SK-N-SH treated with all-trans-retinoic acid at 6 μM for 48 hours (cell line): Measurements from ENCODE around the gene CFAP300.

ENCODE experiments used
- ATAC-seq: fragments of 200-7000 bp; cut with Tn5 transposase; 3 replicates; pipeline ENCODE4 v1.9.1; 2020; ENCODE audit warnings: mild to moderate bottlenecking, moderate library complexity
- ARNTL ChIP-seq: fragments of 450-650 bp; formaldehyde crosslinking; IDR thresholded peaks from 2 replicates; pipeline ENCODE4 v1.5.0; 2020; ENCODE audit warnings: low read depth, mild to moderate bottlenecking, moderate library complexity, borderline replicate concordance
- BACH2 ChIP-seq: fragments of 250-450 bp; sonication (Bioruptor Pico); IDR thresholded peaks from 2 replicates; pipeline ENCODE4 v1.9.0; 2021; ENCODE audit warnings: mild to moderate bottlenecking, borderline replicate concordance
- CSDC2 ChIP-seq: fragments of 250-450 bp; sonication (Bioruptor Pico); IDR thresholded peaks from 2 replicates; pipeline ENCODE4 v1.5.0; 2020; ENCODE audit warnings: mild to moderate bottlenecking, moderate library complexity
- GLIS3 ChIP-seq: fragments of 250-450 bp; sonication (Bioruptor Pico); IDR thresholded peaks from 2 replicates; pipeline ENCODE4 v1.5.0; 2020; ENCODE audit warnings: mild to moderate bottlenecking, moderate library complexity
- ISL1 ChIP-seq: fragments of 250-450 bp; sonication (Bioruptor Pico); IDR thresholded peaks from 2 replicates; pipeline ENCODE4 v2.1.2; 2022; ENCODE audit warnings: mild to moderate bottlenecking, moderate library complexity
- OSR1 ChIP-seq: fragments of 250-450 bp; sonication (Bioruptor Pico); IDR thresholded peaks from 2 replicates; pipeline ENCODE4 v1.8.0; 2022; ENCODE audit warnings: moderate library complexity, mild to moderate bottlenecking, inconsistent platforms
- PPARA ChIP-seq: fragments of 250-450 bp; sonication (Bioruptor Pico); IDR thresholded peaks from 2 replicates; pipeline ENCODE4 v1.5.0; 2020; ENCODE audit warnings: mild to moderate bottlenecking, borderline replicate concordance
- RARB ChIP-seq: fragments of 250-450 bp; sonication (Bioruptor Pico); IDR thresholded peaks from 2 replicates; pipeline ENCODE4 v1.8.0; 2021; ENCODE audit warnings: mild to moderate bottlenecking, moderate library complexity
- SNAI2 ChIP-seq: fragments of 250-450 bp; sonication (Bioruptor Pico); IDR thresholded peaks from 2 replicates; pipeline ENCODE4 v1.5.0; 2020; ENCODE audit warnings: mild to moderate bottlenecking, moderate library complexity
- TCF4 ChIP-seq: fragments of 250-450 bp; sonication (Bioruptor Pico); IDR thresholded peaks from 2 replicates; pipeline ENCODE4 v1.8.0; 2021; ENCODE audit warnings: mild to moderate bottlenecking, moderate library complexity, borderline replicate concordance
- TOX ChIP-seq: fragments of 250-450 bp; sonication (Bioruptor Pico); IDR thresholded peaks from 2 replicates; pipeline ENCODE4 v1.8.0; 2021; ENCODE audit warnings: mild to moderate bottlenecking, moderate library complexity, borderline replicate concordance
- ZC3H10 ChIP-seq: fragments of 250-450 bp; sonication (Bioruptor Pico); IDR thresholded peaks from 2 replicates; pipeline ENCODE4 v1.5.1; 2021; ENCODE audit warnings: mild to moderate bottlenecking, moderate library complexity
- ZFP3 ChIP-seq: fragments of 250-450 bp; sonication (Bioruptor Pico); IDR thresholded peaks from 2 replicates; pipeline ENCODE4 v1.5.0; 2020; ENCODE audit warnings: mild to moderate bottlenecking, moderate library complexity
- ZNF565 ChIP-seq: fragments of 450-650 bp; formaldehyde crosslinking; conservative IDR thresholded peaks from 2 replicates; pipeline ENCODE4 v1.5.0; 2020; ENCODE audit warnings: low read depth, mild to moderate bottlenecking, moderate library complexity
- ZNF70 ChIP-seq: fragments of 450-650 bp; formaldehyde crosslinking; IDR thresholded peaks from 2 replicates; pipeline ENCODE4 v1.5.0; 2020; ENCODE audit warnings: mild to moderate bottlenecking, moderate library complexity
- ZNF8 ChIP-seq: fragments of 450-650 bp; formaldehyde crosslinking; IDR thresholded peaks from 2 replicates; pipeline ENCODE4 v1.5.0; 2020; ENCODE audit warnings: mild to moderate bottlenecking, moderate library complexity
- TF ChIP-seq, protein P1 (sequence below): fragments of 250-450 bp; sonication (Bioruptor Pico); IDR thresholded peaks from 2 replicates; pipeline ENCODE4 v1.5.0; 2020; ENCODE audit warnings: mild to moderate bottlenecking, moderate library complexity
- TF ChIP-seq, protein P2 (sequence below): fragments of 250-450 bp; sonication (Bioruptor Pico); IDR thresholded peaks from 2 replicates; pipeline ENCODE4 v1.5.1; 2020; ENCODE audit warnings: low read depth, mild to moderate bottlenecking, moderate library complexity
- TF ChIP-seq, protein P3 (sequence below): fragments of 250-450 bp; sonication (Bioruptor Pico); IDR thresholded peaks from 2 replicates; pipeline ENCODE4 v1.8.0; 2021; ENCODE audit warnings: low read depth, mild to moderate bottlenecking, moderate library complexity, borderline replicate concordance
- TF ChIP-seq, protein P4 (sequence below): fragments of 250-450 bp; sonication (Bioruptor Pico); IDR thresholded peaks from 2 replicates; pipeline ENCODE4 v1.8.0; 2020; ENCODE audit warnings: mild to moderate bottlenecking, moderate library complexity, borderline replicate concordance
- TF ChIP-seq, protein P5 (sequence below): fragments of 250-450 bp; sonication (Bioruptor Pico); IDR thresholded peaks from 2 replicates; pipeline ENCODE4 v1.5.1; 2021; ENCODE audit warnings: mild to moderate bottlenecking, moderate library complexity

The CFAP300 gene

DNA sequence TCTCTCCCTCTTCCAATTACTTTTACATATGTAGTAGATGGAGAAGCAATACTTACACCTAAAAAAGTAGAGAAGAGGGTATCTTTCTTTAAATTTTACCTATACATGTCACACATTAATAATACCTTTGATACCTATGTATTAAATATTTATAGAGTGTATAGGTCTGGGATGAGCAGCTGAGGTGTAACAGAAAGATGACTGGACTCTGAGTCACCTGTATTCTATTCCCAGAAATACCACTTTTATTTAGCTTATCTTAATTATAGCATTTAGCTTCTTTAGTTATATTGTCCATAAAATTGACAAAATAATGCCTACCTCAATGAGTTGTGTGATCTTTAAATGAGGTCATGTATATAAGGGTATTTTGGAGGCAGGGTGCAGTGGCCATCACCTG lies 32.4 kb downstream of the CFAP300 start:
- ATAC-seq: no peak
- TF ChIP-seq, protein P1, sequence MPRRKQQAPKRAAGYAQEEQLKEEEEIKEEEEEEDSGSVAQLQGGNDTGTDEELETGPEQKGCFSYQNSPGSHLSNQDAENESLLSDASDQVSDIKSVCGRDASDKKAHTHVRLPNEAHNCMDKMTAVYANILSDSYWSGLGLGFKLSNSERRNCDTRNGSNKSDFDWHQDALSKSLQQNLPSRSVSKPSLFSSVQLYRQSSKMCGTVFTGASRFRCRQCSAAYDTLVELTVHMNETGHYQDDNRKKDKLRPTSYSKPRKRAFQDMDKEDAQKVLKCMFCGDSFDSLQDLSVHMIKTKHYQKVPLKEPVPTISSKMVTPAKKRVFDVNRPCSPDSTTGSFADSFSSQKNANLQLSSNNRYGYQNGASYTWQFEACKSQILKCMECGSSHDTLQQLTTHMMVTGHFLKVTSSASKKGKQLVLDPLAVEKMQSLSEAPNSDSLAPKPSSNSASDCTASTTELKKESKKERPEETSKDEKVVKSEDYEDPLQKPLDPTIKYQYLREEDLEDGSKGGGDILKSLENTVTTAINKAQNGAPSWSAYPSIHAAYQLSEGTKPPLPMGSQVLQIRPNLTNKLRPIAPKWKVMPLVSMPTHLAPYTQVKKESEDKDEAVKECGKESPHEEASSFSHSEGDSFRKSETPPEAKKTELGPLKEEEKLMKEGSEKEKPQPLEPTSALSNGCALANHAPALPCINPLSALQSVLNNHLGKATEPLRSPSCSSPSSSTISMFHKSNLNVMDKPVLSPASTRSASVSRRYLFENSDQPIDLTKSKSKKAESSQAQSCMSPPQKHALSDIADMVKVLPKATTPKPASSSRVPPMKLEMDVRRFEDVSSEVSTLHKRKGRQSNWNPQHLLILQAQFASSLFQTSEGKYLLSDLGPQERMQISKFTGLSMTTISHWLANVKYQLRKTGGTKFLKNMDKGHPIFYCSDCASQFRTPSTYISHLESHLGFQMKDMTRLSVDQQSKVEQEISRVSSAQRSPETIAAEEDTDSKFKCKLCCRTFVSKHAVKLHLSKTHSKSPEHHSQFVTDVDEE (CRISPR knock-in tag): no peak
- TF ChIP-seq ZNF8 (CRISPR knock-in tag) (no peak), TOX (CRISPR knock-in tag) (no peak), SNAI2 (CRISPR knock-in tag) (no peak), OSR1 (CRISPR knock-in tag) (no peak), CSDC2 (CRISPR knock-in tag) (no peak), BACH2 (no peak), TCF4 (CRISPR knock-in tag) (no peak)
- TF ChIP-seq, protein P2, sequence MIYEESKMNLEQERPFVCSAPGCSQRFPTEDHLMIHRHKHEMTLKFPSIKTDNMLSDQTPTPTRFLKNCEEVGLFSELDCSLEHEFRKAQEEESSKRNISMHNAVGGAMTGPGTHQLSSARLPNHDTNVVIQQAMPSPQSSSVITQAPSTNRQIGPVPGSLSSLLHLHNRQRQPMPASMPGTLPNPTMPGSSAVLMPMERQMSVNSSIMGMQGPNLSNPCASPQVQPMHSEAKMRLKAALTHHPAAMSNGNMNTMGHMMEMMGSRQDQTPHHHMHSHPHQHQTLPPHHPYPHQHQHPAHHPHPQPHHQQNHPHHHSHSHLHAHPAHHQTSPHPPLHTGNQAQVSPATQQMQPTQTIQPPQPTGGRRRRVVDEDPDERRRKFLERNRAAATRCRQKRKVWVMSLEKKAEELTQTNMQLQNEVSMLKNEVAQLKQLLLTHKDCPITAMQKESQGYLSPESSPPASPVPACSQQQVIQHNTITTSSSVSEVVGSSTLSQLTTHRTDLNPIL: no peak

DNA sequence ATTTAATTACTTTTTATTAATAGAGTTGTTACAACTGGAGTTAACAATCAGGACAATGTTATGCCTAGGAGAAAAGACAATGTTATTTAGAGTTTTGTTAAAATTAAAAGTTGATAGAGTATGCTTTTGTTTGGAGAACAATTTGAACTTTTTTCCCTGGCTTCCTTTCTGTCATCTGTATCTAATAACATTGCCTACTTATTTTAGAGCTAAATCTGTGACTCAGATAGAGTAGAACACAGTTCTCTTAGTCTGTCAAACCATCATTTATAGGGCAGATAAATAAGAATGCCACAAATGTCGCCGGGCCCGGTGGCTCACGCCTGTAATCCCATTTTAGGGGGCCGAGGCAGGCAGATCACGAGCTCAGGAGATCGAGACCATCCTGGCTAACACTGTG lies 34.1 kb downstream of the CFAP300 start:
- TF ChIP-seq ZNF70 (CRISPR knock-in tag) (no peak), OSR1 (CRISPR knock-in tag) (no peak), ZNF565 (CRISPR knock-in tag) (no peak), RARB (CRISPR knock-in tag) (no peak), GLIS3 (CRISPR knock-in tag) (no peak), ISL1 (CRISPR knock-in tag) (no peak), BACH2 (no peak), PPARA (CRISPR knock-in tag) (no peak), SNAI2 (CRISPR knock-in tag) (no peak), TOX (CRISPR knock-in tag) (no peak), TCF4 (CRISPR knock-in tag) (no peak), ZC3H10 (no peak), ARNTL (CRISPR knock-in tag) (no peak), ZFP3 (CRISPR knock-in tag) (no peak)
- TF ChIP-seq, protein P3, sequence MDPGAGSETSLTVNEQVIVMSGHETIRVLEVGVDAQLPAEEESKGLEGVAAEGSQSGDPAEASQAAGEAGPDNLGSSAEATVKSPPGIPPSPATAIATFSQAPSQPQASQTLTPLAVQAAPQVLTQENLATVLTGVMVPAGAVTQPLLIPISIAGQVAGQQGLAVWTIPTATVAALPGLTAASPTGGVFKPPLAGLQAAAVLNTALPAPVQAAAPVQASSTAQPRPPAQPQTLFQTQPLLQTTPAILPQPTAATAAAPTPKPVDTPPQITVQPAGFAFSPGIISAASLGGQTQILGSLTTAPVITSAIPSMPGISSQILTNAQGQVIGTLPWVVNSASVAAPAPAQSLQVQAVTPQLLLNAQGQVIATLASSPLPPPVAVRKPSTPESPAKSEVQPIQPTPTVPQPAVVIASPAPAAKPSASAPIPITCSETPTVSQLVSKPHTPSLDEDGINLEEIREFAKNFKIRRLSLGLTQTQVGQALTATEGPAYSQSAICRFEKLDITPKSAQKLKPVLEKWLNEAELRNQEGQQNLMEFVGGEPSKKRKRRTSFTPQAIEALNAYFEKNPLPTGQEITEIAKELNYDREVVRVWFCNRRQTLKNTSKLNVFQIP: no peak
- TF ChIP-seq, protein P4, sequence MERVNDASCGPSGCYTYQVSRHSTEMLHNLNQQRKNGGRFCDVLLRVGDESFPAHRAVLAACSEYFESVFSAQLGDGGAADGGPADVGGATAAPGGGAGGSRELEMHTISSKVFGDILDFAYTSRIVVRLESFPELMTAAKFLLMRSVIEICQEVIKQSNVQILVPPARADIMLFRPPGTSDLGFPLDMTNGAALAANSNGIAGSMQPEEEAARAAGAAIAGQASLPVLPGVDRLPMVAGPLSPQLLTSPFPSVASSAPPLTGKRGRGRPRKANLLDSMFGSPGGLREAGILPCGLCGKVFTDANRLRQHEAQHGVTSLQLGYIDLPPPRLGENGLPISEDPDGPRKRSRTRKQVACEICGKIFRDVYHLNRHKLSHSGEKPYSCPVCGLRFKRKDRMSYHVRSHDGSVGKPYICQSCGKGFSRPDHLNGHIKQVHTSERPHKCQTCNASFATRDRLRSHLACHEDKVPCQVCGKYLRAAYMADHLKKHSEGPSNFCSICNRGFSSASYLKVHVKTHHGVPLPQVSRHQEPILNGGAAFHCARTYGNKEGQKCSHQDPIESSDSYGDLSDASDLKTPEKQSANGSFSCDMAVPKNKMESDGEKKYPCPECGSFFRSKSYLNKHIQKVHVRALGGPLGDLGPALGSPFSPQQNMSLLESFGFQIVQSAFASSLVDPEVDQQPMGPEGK (CRISPR knock-in tag): no peak
- TF ChIP-seq, protein P1 (CRISPR knock-in tag): no peak
- TF ChIP-seq, protein P2: no peak
- TF ChIP-seq, protein P5, sequence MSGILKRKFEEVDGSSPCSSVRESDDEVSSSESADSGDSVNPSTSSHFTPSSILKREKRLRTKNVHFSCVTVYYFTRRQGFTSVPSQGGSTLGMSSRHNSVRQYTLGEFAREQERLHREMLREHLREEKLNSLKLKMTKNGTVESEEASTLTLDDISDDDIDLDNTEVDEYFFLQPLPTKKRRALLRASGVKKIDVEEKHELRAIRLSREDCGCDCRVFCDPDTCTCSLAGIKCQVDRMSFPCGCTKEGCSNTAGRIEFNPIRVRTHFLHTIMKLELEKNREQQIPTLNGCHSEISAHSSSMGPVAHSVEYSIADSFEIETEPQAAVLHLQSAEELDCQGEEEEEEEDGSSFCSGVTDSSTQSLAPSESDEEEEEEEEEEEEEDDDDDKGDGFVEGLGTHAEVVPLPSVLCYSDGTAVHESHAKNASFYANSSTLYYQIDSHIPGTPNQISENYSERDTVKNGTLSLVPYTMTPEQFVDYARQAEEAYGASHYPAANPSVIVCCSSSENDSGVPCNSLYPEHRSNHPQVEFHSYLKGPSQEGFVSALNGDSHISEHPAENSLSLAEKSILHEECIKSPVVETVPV (CRISPR knock-in tag): no peak
- peak; percentile 61 for ATAC-seq
